Measurements from ENCODE around the gene TM9SF1. TPM values are rescaled to one million over a fixed set of nuclear protein-coding genes. Genes with fewer than 3 reads are reported as not detected.

Gene TM9SF1
- total RNA-seq, 2 experiments from 2014 or later = 12.9 to 13.0 TPM

- DNase-seq (no peak), ATAC-seq (ENCODE audit: poor library complexity) (no peak)
- Mint-ChIP-seq H3K36me3 (ENCODE audit: low read depth) (peaks cover 77% of the 10 kb centered on the region), H3K27ac (peak overlapping the region; percentile 90), H3K9me3 (no peaks in the 10 kb centered on the region), H3K4me3 (peak overlapping the region; percentile 66), H3K27me3 (no peaks in the 10 kb centered on the region), H3K4me1 (ENCODE audit: low read depth) (peaks cover 75% of the 10 kb centered on the region)
- Histone ChIP-seq H3K27ac (ENCODE audit: low read depth in 1 of 2, low read length in 2 of 2) (no peak overlapping the region), H3K36me3 (ENCODE audit: insufficient read depth, low read length) (peaks cover 43% of the 10 kb centered on the region), H3K9me3 (ENCODE audit: control insufficient read depth in 1 of 2, insufficient read depth in 1 of 2, low read length in 2 of 2) (no peaks in the 10 kb centered on the region), H3K27me3 (ENCODE audit: control insufficient read depth in 1 of 2, insufficient read depth in 2 of 2, low read length in 2 of 2) (no peaks in the 10 kb centered on the region), H3K4me3 (ENCODE audit: low read length) (no peak overlapping the region), H3K4me1 (ENCODE audit: insufficient read depth, low read length) (peaks cover 62% of the 10 kb centered on the region)
- TF ChIP-seq, protein P1, sequence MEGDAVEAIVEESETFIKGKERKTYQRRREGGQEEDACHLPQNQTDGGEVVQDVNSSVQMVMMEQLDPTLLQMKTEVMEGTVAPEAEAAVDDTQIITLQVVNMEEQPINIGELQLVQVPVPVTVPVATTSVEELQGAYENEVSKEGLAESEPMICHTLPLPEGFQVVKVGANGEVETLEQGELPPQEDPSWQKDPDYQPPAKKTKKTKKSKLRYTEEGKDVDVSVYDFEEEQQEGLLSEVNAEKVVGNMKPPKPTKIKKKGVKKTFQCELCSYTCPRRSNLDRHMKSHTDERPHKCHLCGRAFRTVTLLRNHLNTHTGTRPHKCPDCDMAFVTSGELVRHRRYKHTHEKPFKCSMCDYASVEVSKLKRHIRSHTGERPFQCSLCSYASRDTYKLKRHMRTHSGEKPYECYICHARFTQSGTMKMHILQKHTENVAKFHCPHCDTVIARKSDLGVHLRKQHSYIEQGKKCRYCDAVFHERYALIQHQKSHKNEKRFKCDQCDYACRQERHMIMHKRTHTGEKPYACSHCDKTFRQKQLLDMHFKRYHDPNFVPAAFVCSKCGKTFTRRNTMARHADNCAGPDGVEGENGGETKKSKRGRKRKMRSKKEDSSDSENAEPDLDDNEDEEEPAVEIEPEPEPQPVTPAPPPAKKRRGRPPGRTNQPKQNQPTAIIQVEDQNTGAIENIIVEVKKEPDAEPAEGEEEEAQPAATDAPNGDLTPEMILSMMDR (IDR thresholded peaks at IDR 0.05) = no peak
- CTCF ChIA-PET = interaction anchor here (0.7 to 1.1 kb wide), 2 partner anchors 34 to 165 kb away, joined by 3 read pairs; partner anchors contain the start of gene CIDEB
- intact Hi-C loops (cut with DNase I, micrococcal nuclease) = no loop called here
- POLR2A ChIA-PET = interaction anchor here (0.6 to 6.4 kb wide), 4 partner anchors 8 to 35 kb away, joined by 3 to 119 read pairs (median 8); partner anchors contain the start of genes DCAF11, IRF9, NRL and PSME1
These were observed 51.7 kb downstream of the TM9SF1 start for GRCh38 chr14:24143511-24143910.

- POLR2A ChIA-PET = interaction anchor here (0.7 to 11.7 kb wide), 23 partner anchors 9 to 289 kb away, joined by 3 to 296 read pairs (median 5); partner anchors contain the start of genes CBLN3, CHMP4A, DCAF11 and DHRS1
- DNase-seq = peak; percentile 97 to 100 (median 99)
- CTCF ChIA-PET = interaction anchor here (0.8 to 1.2 kb wide), 7 partner anchors 19 to 101 kb away, joined by 3 to 11 read pairs (median 4); partner anchors contain the start of genes DCAF11, IRF9, MDP1 and NRL
- peak within 1 kb of the TSS; percentile 95 for H3K4me3 Mint-ChIP-seq
- peaks cover 58% of the 10 kb centered on the region for H3K36me3 ChIP-seq (ENCODE audit: insufficient read depth, low read length)
- peaks cover 73% of the 10 kb centered on the region for H3K4me1 ChIP-seq (ENCODE audit: insufficient read depth, low read length)
- TF ChIP-seq, protein P1 (IDR thresholded peaks at IDR 0.05) = no peak
- intact Hi-C loops (cut with DNase I, micrococcal nuclease) = loop anchor here in 1 of 2 experiments (1.0 kb wide), 1 partner anchor 26 kb away; no protein-coding TSS in a partner anchor
- peak within 1 kb of the TSS; percentile 92 for H3K4me3 ChIP-seq (ENCODE audit: low read length)
- H3K27me3 Mint-ChIP-seq = no peaks in the 10 kb centered on the region
- H3K27ac ChIP-seq (ENCODE audit: low read depth in 1 of 2, low read length in 2 of 2) = peak within 1 kb of the TSS; percentile 62 to 71
- H3K9me3 ChIP-seq (ENCODE audit: control insufficient read depth in 1 of 2, insufficient read depth in 1 of 2, low read length in 2 of 2) = no peaks in the 10 kb centered on the region
- no peaks in the 10 kb centered on the region for H3K27me3 ChIP-seq (ENCODE audit: control insufficient read depth in 1 of 2, insufficient read depth in 2 of 2, low read length in 2 of 2)
- peak within 1 kb of the TSS; percentile 90 for H3K27ac Mint-ChIP-seq
- peak; percentile 90 for ATAC-seq (ENCODE audit: poor library complexity)
- H3K36me3 Mint-ChIP-seq (ENCODE audit: low read depth) = peaks cover 71% of the 10 kb centered on the region
- peaks cover 76% of the 10 kb centered on the region for H3K4me1 Mint-ChIP-seq (ENCODE audit: low read depth)
- no peaks in the 10 kb centered on the region for H3K9me3 Mint-ChIP-seq
These were observed 54.0 kb downstream of the TM9SF1 start, which contains the start of gene EMC9 for GRCh38 chr14:24141097-24141880. EMC9 (minus strand) TSS chr14:24141591; CDS start chr14:24141304, 287 bp downstream.

DNA sequence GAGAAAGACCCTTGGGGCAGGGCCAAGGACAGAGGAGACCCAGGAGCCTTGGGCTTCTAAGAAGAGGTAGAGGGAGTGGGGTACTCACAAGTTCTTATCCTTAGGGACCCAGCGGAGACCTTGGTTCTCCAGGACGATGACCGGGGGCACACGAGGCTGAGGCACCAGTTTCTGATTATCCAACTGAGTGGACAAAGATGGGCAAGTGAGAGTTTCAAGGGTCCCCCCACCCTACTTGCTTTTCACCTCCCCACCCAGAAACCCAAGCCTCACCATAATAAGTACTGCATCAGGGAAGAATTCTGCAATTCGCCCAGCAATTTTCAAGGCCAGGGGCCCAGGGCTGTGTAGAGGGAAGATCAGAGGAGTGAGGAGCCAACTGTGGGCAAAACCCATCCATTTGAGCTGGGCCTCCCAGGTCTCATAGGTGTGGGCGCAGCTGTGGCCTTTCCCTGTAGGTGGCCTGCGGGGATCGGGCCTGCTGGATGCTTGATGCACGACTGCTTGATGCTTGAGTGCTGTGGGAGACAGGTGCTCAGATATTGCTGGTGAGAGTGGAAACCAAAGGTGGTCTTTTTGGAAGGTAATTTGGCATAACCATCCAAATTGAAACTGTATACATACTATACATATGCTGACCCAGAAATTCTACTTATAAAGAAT is 55.8 kb downstream of the TM9SF1 start:
- H3K4me1 ChIP-seq (ENCODE audit: insufficient read depth, low read length) = peaks cover 64% of the 10 kb centered on the region
- no peaks in the 10 kb centered on the region for H3K27me3 Mint-ChIP-seq
- peak overlapping the region; percentile 94 for H3K4me3 Mint-ChIP-seq
- no peak overlapping the region for H3K27ac ChIP-seq (ENCODE audit: low read depth in 1 of 2, low read length in 2 of 2)
- H3K27ac Mint-ChIP-seq = peak overlapping the region; percentile 85
- peaks cover 72% of the 10 kb centered on the region for H3K4me1 Mint-ChIP-seq (ENCODE audit: low read depth)
- no peaks in the 10 kb centered on the region for H3K27me3 ChIP-seq (ENCODE audit: control insufficient read depth in 1 of 2, insufficient read depth in 2 of 2, low read length in 2 of 2)
- POLR2A ChIA-PET = interaction anchor here (0.7 to 11.7 kb wide), 4 partner anchors 9 to 76 kb away, joined by 3 to 296 read pairs (median 88); partner anchors contain the start of genes DCAF11, IRF9, MDP1 and NRL
- no peaks in the 10 kb centered on the region for H3K9me3 Mint-ChIP-seq
- ATAC-seq (ENCODE audit: poor library complexity) (no peak), DNase-seq (peak in 2 of 14 experiments; percentile 45 to 49)
- intact Hi-C loops (cut with DNase I, micrococcal nuclease) = no loop called here
- TF ChIP-seq, protein P1 (IDR thresholded peaks at IDR 0.05) = no peak
- no peak overlapping the region for H3K4me3 ChIP-seq (ENCODE audit: low read length)
- peaks cover 45% of the 10 kb centered on the region for H3K36me3 ChIP-seq (ENCODE audit: insufficient read depth, low read length)
- no peaks in the 10 kb centered on the region for H3K9me3 ChIP-seq (ENCODE audit: control insufficient read depth in 1 of 2, insufficient read depth in 1 of 2, low read length in 2 of 2)
- CTCF ChIA-PET = interaction anchor here (1.7 kb wide), 1 partner anchor 22 kb away, joined by 3 read pairs; the partner anchor contains the start of gene IRF9
- H3K36me3 Mint-ChIP-seq (ENCODE audit: low read depth) = peaks cover 71% of the 10 kb centered on the region
